Cardiac muscle cell (in vitro differentiated cells and primary cell): ENCODE results near the gene PARP12. TPM values are rescaled to one million over a fixed set of nuclear protein-coding genes. Genes with fewer than 3 reads are reported as not detected.

ENCODE experiments used
- DNase-seq, 2 donors: peaks; one replicate each; pipeline versions ENCODE4 v3.0.0 to v3.0.0-alpha.2; 2010 to 2017; ENCODE audit warnings: low read depth in 1 of 2, low spot score in 1 of 2
- H3K27ac ChIP-seq: fragments of 200-600 bp; sonication (generic); 2 replicates; pipeline ENCODE4 v1.5.1; 2016
- H3K27me3 ChIP-seq: fragments of 200-600 bp; sonication (generic); 2 replicates; pipeline ENCODE4 v1.6.0; 2016; ENCODE audit warnings: control low read depth
- H3K36me3 ChIP-seq: fragments of 200-600 bp; sonication (generic); 2 replicates; pipeline ENCODE4 v1.5.1; 2016; ENCODE audit warnings: control low read depth
- H3K4me1 ChIP-seq: fragments of 200-600 bp; sonication (generic); 2 replicates; pipeline ENCODE4 v1.8.1; 2017; ENCODE audit warnings: low read depth, mild to moderate bottlenecking, mixed run types
- H3K4me3 ChIP-seq: fragments of 200-600 bp; sonication (generic); 2 replicates; pipeline ENCODE4 v1.5.1; 2016; ENCODE audit warnings: mild to moderate bottlenecking
- H3K9me3 ChIP-seq: fragments of 200-600 bp; sonication (generic); 2 replicates; pipeline ENCODE4 v1.5.1; 2017; ENCODE audit warnings: low read depth, mild to moderate bottlenecking, control low read depth
- polyA plus RNA-seq: library from polyadenylated mRNA; unstranded; fragments of >200 nt; fragmentation: Nextera tagmentation; extraction: Ambion mirVana; gene quantifications from 2 replicates; pipeline ENCODE4 v1.2.1, GENCODE V29; 2016
- total RNA-seq: library from RNA; depleted of rRNA; stranded (reverse); fragments of >200 nt; gene quantifications from 2 replicates; pipeline ENCODE4 v1.2.3, GENCODE V29; 2016
- TF ChIP-seq, protein P1 (sequence below): IDR thresholded peaks from 2 replicates; pipeline ENCODE4 v1.5.1; 2012; ENCODE audit warnings: low read depth, mild to moderate bottlenecking, low read length

The PARP12 gene
- total and polyA plus RNA-seq, 2 experiments from 2014 or later: 0.45 to 2.2 TPM

DNA sequence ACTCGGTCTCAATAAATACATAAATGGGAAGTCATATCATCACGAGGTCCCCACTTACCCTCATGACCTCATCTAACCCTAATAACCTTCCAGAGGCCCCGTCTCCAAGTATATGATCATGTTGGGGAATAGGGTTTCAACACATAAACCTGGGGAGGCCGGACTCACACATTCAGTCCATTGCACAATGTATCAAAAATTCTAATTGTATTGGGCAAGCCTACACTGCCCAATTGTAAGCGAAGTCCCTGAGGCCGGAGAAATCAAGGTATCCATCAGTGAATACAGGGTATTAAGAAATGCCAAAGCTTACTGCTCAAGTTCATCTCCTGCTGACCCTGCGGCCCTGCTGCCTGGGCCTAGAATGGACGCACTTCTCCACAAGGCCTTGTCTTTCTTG is 69.6 kb downstream of the PARP12 start:
- Histone ChIP-seq H3K4me1 (peaks cover 9% of the 10 kb centered on the region), H3K27me3 (no peaks in the 10 kb centered on the region), H3K9me3 (no peaks in the 10 kb centered on the region), H3K36me3 (no peaks in the 10 kb centered on the region), H3K4me3 (no peak overlapping the region), H3K27ac (no peak overlapping the region)
- no peak for DNase-seq
- TF ChIP-seq, protein P1, sequence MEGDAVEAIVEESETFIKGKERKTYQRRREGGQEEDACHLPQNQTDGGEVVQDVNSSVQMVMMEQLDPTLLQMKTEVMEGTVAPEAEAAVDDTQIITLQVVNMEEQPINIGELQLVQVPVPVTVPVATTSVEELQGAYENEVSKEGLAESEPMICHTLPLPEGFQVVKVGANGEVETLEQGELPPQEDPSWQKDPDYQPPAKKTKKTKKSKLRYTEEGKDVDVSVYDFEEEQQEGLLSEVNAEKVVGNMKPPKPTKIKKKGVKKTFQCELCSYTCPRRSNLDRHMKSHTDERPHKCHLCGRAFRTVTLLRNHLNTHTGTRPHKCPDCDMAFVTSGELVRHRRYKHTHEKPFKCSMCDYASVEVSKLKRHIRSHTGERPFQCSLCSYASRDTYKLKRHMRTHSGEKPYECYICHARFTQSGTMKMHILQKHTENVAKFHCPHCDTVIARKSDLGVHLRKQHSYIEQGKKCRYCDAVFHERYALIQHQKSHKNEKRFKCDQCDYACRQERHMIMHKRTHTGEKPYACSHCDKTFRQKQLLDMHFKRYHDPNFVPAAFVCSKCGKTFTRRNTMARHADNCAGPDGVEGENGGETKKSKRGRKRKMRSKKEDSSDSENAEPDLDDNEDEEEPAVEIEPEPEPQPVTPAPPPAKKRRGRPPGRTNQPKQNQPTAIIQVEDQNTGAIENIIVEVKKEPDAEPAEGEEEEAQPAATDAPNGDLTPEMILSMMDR: no peak

DNA sequence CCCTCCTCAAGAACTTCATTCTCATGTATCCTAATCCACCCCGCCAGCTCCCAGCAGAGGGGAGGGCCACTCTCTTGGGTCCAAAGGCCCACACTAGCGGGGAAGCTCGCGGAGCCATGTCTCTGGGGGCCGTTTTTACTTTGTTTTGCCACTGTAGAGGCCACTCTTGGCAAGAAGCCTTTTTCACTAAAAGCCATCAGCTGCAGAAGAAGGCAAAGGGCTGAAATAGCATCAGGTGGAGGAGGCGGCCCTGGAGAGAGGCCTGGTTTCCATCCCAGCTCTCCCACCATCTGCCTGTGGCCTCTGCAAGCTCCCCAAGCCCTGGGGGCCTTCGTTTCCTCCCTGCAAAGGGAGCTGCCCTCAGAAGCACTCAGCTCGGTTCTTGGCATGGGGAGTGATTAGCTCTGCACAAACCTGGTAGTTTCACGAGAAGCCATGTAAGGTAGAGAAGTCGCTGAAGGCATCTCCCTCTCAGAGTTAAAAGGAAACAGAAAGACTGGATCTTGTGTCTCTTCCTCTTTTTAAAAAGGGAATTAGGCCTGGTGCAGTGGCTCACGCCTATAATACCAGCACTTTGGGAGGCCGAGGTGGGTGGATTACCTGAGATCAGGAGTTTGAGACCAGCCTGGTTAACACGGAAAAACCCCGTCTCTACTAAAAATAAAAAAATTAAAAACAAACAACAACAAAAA is 70.3 kb downstream of the PARP12 start:
- no peaks in the 10 kb centered on the region for H3K36me3 ChIP-seq
- no peaks in the 10 kb centered on the region for H3K27me3 ChIP-seq
- peaks cover 9% of the 10 kb centered on the region for H3K4me1 ChIP-seq
- TF ChIP-seq, protein P1: no peak
- H3K9me3 ChIP-seq: no peaks in the 10 kb centered on the region
- DNase-seq: peak; percentile 20 to 25
- H3K4me3 ChIP-seq: no peak overlapping the region
- H3K27ac ChIP-seq: no peak overlapping the region

DNA sequence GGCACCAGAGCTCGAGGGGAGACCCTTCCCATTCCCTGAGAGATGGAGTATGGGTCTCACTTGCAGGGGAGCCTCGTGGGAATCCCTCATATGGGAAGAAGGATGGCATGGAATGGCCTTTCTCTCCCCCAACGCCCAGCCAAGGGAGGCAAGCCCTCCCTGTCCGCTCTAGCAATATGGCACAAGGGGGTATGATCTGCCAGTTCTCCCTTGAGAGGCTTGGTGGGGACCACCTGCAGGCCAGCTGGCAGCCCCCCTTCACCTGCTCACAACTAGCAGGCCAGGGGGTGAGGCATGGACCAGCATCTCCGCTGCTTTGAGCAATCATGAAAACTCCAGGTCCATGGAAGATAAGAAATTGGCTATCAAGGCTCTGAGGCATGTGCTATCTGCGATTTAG is 70.8 kb downstream of the PARP12 start:
- TF ChIP-seq, protein P1: no peak
- Histone ChIP-seq H3K9me3 (no peaks in the 10 kb centered on the region), H3K27me3 (no peaks in the 10 kb centered on the region), H3K4me3 (no peak overlapping the region), H3K27ac (no peak overlapping the region), H3K4me1 (peaks cover 9% of the 10 kb centered on the region), H3K36me3 (no peaks in the 10 kb centered on the region)
- DNase-seq: no peak

DNA sequence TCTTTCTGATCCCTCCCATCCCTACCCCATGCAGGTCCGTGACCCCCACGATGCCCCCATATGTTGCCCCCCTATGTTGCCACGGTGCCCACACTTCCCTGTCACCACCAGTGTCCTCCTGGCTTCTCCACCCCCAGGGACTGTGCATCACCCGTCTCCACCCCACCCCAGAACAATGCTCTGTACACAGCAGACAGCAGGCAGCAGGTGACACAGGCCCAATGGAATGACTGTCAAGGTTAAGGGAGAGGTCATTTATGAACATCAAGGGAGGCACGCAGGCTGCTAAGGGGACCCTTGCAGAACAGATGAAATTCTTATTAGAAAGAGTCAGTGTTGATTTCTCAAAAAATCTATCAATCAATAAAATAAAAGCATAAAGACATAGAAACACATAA is 71.5 kb downstream of the PARP12 start:
- Histone ChIP-seq H3K4me3 (no peak overlapping the region), H3K4me1 (peaks cover 9% of the 10 kb centered on the region), H3K27me3 (no peaks in the 10 kb centered on the region), H3K9me3 (no peaks in the 10 kb centered on the region), H3K36me3 (no peaks in the 10 kb centered on the region), H3K27ac (no peak overlapping the region)
- TF ChIP-seq, protein P1: no peak
- DNase-seq: no peak

DNA sequence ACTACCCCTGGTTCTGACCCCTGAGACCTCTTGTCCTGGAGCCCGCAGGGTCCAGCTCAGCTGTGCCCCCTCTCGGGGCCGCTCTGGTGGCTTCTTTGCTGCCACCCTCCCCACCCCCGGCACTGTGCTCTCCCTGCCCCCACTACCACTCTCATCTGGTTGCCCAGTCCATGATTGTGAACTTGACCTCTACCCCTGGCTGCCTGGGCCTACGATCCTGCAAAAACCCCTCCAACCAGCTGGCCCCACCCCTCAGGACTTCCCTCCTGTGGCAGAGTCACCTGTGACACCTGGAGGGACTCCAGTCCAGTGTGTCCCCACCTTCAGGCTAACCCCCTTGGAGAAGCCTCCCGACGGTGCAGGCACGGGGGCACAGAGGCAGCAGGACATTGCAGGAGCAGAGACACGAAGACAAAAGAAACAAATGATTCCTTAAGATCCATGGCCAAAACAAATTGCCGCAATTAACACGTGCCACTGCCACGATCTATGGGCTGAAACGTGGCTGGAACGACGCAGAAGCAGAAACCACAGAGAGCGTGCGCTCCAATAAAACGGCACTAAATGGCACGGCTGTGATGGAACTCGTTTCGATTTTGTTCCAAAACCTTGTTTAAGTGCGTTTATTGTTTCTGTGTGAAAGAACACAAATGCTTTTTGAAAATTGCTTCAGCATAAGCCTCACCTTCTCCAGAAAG is 72.0 kb downstream of the PARP12 start:
- Histone ChIP-seq H3K27me3 (no peaks in the 10 kb centered on the region), H3K36me3 (no peaks in the 10 kb centered on the region), H3K27ac (no peak overlapping the region), H3K4me1 (peaks cover 9% of the 10 kb centered on the region), H3K4me3 (no peak overlapping the region), H3K9me3 (no peaks in the 10 kb centered on the region)
- no peak for DNase-seq
- TF ChIP-seq, protein P1: no peak
